NCI-H524 treated with DMSO at 0.1 percent for 48 hours (cell line): ENCODE results near the gene PEX11G.
"Not testable (repeated sequence)": the region's sequence is repeated elsewhere in the genome, so short reads cannot be mapped to it uniquely, and the experiment has no call there.

ENCODE experiments used
- DNase-seq: peaks from one replicate; lab custom pipeline; 2025; lab: John Stamatoyannopoulos, UW

PEX11G gene

DNA sequence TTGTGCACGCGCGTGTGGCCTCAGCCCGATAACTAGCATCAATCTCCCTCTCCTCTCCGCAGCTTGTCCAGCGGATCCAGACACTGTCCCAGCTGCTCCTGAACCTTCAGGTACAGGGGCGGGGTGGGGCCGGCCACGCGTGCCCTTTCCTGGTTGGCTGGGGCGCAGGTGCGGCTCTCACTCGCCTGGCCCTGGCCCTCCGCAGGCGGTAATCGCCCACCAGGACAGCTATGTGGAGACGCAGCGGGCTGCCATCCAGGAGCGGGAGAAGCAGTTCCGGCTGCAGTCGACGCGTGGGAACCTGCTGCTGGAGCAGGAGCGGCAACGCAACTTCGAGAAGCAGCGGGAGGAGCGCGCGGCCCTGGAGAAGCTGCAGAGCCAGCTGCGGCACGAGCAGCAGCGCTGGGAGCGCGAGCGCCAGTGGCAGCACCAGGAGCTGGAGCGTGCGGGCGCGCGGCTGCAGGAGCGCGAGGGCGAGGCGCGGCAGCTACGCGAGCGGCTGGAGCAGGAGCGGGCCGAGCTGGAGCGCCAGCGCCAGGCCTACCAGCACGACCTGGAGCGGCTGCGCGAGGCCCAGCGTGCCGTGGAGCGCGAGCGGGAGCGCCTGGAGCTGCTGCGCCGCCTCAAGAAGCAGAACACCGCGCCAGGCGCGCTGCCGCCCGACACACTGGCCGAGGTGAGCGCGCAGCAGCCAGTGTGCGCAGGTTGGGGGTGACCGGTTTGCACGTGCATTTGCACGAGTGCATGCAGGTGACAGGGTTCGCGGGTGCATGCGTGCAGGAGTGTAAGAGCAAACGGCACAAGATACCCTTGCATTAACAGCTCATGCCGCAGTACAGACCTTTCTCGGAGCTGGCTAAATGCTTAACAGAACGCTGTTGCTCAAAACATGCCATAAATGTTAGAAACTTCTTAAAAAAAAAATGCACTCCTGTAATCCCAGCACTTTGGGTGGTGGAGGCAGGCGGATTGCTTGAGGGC lies 21.5 kb downstream of the PEX11G start:
- no peak for DNase-seq

DNA sequence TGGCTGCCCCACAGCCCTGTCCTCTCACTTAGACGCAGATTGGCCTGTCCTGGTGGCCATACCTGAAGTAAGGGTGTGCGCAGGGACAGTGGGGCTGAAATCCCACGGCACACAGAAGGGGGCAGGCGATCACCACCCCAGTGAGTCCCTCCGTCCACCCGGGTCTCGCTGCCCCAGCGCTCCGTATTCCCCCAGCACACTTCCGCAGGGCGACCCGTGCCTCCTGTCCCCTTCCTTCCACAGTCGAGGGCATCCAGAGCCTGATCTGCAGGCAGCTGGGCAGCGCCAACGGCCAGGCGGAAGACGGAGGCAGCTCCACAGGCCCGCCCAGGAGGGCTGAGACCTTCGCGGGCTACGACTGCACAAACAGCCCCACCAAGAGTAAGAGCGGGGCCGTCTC lies 25.3 kb downstream of the PEX11G start:
- no peak for DNase-seq

DNA sequence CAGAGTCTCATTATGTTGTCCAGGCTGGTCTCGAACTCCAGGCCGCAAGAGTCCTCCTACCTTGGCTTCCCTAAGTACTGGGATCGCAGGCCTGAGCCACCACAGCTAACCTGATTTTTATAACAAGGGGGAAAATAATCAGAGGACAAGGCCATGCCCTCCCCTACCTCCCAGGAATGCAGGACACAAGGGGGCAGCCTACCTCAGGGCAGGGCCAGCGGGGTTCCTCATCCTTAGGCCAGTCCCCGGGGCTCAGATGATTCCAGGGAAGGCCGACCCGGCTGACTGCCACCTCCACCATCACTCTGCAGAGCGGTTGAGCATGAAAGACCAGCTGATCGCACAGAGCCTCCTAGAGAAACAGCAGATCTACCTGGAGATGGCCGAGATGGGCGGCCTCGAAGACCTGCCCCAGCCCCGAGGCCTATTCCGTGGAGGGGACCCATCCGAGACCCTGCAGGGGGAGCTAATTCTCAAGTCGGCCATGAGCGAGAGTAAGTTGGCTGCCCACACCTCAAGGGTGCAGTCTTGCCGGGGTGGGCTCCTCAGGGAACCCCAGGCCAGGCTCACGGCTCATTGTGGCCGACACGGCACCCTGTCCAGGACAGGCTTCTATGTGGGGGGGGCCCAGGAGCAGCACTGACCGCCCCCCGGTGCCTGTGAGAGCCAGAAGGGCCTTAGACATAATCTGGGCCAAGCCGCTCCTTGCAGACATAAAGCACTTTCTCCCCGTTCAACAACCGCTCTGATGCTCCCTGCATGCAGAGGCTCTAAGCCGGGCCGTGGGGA lies 26.8 kb downstream of the PEX11G start:
- no peak for DNase-seq

DNA sequence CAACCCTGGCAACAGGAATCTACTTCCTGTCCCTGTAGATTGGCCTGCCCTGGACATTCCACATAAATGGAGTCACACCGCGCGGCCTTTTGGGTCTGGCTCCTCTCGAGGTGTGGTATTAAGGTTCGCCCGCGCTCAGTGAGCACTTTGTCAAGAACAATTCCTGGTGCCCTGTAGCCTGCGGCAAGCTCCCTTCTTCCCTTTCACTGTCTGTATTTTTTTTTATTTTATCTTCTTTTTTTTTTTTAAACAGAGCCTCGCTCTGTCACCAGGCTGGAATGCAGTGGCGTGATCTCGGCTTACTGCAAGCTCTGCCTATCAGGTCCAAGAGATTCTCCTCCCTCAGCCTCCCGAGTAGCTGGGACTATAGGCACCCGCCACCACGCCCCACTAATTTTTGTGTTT lies 28.3 kb downstream of the PEX11G start:
- DNase-seq, result no peak

DNA sequence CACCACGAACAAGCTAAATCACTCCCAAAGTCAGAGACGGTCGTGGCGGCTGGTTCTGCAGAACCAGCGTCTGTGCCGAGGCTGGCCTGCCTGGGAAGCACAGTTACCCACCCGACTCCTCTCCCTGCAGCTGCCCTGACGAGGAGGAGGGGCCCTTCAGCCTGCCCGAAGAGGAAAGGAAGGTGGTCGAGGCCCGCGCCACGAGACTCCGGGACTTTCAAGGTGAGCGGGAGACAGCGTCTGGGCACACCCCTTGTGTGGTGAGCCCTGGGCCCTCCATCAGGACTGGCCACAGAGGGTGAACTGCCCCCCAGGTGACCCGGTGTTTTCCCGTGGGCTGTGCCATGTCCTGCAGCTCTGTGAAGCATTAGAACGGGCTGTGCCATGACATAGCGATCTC lies 29.1 kb downstream of the PEX11G start:
- DNase-seq, result no peak

DNA sequence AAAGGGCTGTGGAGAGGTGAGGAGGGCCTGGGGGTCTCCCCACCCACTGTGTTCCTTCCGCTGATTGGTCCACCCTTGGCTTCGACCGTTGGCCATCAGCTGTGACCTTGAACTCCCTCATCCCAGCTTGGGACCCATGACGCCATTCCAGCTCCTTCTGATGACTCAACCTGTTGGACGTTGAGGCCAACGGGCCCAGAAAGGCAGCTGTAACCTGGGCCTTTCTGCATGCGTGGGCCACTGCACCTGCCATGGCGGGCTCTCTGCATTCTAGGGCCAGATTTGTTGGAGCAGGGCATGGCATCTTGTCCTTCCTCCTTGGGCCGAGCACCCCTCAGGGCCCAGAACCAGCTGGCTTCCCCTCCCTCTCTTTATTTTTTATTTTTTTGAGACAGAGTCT lies 30.2 kb downstream of the PEX11G start:
- DNase-seq, result no peak

DNA sequence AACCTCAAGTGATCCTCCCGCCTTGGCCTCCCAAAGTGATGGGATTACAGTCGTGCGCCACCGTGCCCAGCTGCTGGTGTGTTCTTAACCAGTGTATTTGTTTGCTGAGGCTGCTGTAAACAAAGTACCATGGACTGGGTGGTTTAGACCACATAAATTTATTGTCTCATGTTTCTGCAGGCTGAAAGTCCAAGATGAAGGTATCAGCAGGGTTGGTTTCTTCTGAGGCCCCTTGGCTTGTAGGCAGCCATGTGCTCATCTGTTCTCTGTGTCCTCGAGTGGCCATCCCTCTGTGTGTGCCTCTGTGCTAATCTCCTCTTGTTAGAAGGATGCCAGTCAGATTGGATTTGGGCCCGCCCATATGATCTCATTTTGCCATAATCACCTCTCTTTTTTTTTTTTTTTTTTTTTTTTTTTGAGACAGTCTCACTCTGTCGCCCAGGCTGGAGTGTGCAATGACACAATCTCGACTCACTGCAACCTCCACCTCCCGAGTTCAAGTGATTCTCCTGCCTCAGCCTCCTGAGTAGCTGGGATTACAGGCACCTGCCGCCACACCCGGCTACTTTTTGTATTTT lies 31.8 kb downstream of the PEX11G start:
- no peak for DNase-seq

DNA sequence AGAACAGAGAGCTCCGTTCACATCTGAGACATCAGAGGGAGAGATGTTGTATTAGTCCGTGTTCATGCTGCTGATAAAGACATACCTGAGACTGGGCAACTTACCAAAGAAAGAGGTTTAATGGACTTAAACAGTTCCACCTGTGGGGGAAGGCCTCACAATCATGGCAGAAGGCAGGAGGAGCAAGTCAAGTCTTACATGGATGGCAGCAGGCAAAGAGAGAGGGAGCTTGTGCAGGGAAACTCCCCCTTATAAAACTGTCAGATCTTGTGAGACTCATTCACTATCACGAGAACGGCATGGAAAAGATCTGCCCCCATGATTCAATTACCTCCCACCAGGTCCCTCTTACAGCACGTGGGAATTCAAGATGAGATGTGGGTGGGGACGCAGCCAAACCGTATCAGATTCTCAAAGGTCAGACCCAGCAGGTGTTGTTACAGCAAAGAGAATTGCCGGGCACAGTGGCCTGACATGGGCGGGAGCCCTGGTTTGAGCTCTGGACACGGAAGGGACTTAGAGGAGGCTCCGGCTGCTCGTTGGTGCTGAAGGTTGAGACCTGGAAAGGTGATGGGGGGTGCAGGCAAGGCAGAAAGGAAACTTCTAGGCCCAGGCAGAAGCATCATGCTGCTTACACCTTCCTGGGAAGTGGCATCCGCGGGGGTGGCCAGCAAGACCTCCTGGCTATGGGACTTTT lies 33.1 kb downstream of the PEX11G start:
- DNase-seq, result no peak

DNA sequence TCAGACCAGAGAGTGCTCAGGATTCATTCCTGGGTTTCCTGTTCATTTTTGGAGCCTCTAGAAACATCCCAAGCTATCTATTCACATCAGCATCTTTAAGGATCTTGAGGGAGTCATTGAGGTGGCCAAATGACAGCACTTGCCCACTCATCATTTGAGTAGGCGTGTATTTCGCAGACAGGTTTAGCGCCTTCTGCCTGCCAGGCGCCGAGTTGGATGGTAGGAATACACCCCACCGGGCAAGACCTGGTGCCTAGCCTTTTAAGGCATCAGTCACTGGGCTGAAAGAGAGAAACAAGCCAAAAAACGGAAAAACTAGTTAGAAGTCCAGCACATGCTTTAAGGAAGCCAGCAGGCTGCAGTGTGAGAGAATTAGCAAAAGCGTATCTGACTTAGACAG lies 33.8 kb downstream of the PEX11G start:
- no peak for DNase-seq

DNA sequence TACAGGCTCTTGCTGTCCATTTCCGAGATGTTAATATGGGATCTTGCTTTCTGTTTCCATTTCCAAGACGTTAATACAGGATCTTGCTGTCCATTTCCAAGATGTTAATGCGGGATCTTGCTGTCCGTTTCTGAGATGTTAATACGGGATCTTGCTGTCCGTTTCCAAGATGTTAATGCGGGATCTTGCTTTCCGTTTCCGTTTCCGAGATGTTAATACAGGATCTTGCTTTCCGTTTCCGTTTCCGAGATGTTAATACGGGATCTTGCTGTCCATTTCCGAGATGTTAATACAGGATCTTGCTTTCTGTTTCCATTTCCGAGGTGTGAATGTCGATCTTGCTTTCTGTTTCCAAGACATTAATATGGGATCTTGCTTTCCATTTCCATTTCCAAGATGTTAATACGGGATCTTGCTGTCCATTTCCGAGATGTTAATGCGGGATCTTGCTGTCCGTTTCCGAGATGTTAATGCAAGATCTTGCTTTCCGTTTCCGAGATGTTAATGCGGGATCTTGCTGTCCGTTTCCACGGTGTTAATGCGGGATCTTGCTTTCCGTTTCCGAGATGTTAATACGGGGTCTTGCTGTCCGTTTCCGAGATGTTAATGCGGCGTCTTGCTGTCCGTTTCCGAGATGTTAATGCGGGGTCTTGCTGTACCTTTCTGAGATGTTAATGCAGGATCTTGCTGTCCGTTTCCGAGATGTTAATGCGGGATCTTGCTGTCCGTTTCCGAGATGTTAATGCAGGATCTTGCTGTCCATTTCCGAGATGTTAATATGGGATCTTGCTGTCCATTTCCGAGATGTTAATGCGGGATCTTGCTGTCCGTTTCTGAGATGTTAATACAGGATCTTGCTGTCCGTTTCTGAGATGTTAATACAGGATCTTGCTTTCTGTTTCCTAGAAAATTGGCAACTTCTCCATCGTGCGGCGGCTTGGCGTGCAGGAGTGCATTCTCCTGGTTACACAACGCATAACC lies 38.3 kb downstream of the PEX11G start:
- no peak for DNase-seq

DNA sequence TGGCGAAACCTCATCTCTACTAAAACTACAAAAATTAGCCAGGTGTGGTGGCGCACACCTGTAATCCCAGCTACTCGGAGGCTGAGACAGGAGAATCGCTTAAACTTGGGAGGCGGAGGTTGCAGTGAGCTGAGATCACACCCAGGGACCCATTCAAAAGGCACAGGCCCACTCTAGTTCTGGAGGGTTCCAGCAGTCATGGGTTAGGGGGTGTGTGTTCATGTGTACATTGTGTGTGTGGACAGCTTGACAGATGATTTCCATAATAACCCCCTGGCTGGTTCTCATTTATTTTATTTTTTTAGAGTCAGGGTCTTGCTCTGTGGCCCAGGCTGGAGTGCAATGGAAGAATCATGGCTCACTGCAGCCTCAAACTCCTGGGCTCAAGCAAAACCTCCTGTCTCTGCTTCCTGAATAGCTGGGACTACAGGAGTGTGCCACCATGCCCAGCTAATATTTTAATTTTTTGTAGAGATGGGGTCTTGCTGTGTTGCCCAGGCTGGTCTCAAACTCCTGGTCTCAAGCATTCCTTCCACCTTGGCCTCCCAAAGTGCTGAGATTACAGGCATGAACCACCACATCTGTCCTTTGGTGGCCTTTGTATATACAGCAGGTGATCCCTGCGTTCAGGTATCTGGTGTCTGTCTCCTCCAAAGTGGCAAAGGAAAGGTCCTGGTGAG lies 39.3 kb downstream of the PEX11G start:
- DNase-seq, result not testable (repeated sequence)

DNA sequence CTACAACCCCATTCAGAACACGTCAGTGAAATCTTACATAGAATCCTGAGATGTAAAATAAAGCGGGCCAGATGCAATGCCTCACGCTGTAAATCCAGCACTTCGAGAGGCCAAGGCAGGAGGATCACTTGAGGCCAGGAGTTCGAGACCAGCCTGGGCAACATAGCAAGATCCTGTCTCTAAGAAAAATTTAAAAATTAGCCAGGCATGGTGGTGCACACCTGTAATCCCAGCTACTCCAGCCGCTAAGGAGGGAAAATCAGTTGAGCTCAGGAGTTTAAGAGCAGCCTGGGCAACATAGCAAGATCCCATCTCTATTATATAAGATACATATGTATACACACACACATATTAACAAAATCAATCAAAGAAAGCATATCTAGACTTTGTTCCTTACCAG lies 41.2 kb downstream of the PEX11G start:
- no peak for DNase-seq

DNA sequence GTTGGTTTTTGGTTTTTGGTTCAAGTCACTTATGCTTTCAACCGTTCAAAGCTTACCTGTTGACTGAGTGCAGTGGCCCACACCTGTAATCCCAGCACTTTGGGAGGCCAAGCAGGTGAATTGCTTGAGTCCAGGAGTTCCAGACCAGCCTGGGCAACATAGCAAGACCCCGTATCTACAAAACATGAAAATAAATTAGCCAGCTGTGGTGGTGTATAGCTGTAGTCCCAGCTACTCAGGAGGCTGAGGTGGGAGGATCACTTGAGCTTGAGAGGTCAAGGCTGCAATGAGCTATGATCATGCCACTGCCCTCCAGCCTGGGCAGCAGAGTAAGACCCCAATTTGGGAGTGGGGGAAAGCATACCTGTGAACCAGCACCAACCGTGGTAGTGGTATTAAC lies 43.7 kb downstream of the PEX11G start:
- no peak for DNase-seq

DNA sequence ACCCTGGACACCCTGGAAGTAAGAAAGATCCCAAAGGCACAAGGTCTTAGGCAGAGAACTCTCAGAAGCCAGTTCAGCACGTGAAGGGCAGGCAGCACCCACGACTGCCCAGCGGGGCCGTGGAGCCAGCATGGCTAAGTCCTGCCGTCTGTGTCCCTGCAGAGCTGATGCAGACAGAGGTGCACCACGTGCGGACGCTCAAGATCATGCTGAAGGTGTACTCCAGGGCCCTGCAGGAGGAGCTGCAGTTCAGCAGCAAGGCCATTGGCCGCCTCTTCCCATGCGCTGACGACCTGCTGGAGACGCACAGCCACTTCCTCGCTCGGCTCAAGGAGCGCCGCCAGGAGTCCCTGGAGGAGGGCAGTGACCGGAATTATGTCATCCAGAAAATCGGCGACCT lies 44.8 kb downstream of the PEX11G start:
- no peak for DNase-seq

DNA sequence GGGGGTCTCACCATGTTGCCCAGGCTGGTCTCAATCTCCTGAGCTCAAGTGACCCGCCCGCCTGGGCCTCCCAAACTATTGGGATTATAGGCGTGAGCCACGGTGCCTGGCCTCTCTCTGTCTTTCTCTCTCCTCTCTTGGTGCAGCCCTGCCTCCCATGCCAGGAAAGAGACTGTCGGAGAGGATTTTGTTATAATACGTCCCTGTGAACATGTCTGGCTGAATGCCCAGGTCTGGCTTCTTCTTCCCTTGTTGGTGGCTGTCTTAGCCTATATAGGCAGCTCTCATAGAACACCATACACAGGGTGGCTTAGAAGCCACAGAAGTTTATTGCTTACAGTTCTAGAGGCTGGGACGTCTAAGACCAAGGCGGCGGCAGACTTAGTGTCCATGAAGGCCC lies 46.4 kb downstream of the PEX11G start:
- no peak for DNase-seq

DNA sequence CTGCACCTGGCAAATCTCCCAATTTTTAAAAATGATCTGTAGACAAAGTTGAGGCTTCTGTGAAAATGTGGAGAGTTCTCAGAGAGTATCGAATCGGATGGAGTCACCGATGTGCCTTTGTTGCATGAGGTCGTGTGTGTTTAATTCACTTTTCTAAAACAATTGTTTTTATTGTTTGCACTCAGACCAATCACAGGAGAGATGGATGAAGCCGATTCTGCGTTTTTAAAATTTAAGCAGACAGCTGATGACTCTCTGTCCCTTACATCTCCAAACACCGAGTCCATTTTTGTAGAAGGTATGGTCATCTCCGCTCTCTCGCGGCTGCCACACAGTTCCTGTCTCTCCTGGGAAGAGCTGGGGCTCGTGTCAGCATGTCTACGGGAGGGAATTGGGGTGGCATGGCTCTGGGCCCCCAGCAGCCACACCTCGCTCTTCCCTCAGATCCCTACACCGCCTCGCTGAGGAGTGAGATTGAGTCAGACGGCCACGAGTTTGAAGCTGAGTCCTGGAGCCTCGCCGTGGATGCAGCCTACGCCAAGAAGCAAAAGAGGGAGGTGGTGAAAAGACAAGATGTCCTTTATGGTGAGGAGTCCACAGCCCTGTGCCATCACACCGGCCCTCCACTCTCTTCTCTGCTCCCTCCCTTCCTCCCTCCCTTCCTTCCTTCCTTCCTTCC lies 47.2 kb downstream of the PEX11G start:
- no peak for DNase-seq

DNA sequence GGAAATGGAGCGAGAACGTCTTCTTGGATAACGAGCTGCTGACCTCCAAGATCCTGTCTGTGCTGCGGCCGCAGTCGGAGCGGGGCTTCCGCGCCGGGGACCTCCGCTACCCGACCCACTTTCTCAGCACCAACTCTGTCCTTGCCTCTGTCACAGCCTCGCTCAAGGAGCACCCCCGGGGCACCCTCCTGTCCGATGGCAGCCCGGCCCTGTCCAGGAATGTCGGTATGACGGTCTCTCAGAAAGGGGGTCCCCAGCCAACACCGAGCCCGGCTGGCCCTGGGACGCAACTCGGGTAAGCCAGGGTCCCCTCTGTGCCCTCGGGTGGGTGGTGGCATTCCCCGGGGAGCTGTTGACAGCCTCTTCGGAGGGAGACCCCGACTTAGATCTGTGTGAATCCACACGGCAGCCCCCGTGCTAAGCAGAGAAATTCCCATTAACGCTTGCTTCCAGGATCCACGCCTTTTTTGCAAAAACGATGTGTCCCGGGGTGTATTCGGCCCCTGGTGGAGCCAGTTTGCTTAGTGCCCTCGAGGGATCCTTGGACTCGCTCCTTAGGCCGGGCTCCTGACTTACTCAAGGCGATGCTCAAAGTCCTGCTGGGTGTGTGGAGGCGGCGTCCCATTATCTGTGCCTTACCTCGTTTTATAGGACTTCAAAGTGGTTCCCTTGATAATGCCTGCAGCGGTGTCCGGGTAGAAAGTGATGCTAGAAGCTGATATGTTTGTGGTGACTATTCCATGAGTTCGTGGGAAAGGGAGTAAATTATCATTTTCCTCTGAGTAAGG lies 48.5 kb downstream of the PEX11G start:
- no peak for DNase-seq

DNA sequence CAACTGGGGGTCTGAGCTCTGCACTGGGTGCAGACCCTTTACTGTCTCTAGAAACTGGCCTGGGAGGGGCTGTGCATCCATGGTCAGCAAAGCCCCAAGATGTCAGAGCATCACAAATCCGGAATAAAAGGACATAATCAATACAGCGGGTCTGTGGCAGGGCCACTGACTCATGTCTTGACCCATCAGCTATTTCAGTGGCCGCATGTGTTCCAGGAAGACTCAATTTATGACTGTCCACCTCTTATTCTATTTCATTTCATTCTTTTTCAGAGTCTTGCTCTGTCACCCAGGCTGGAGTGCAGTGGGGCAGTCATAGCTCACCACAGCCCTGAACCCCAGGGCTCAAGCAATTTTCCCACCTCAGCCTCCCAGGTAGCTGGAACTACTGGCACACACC lies 53.2 kb downstream of the PEX11G start:
- no peak for DNase-seq

DNA sequence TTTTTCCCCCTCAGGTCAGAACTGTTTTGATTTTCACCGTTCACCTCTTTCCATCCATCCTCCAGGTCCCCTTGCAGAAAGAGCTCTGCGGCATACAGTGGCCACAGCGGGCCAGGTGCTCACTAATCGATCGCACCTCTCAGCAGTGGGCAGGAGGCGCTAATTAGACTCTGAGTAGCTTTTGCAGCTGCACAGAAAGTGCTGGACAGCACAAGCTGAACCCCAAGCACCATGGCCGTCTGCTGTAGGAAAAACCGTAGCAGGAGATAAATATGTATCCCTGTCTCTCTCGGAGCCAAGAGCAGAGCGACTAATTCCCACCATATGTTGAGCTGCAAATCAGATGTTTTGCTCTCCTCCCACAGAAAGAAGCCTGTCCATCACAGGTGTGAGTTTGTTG lies 54.4 kb downstream of the PEX11G start:
- DNase-seq, result peak; percentile 93
